ENCODE measurements around the gene DRP2. TPM values are rescaled to one million over a fixed set of nuclear protein-coding genes. Genes with fewer than 3 reads are reported as not detected.

The DRP2 gene
- total and polyA plus RNA-seq, 4 donors, result under 0.01 to 0.23 TPM; not detected in 2

GRCh38 chrX:101258259-101258581 is 38.6 kb downstream of the DRP2 start:
- H3K4me1 ChIP-seq (ENCODE audit: control insufficient read depth in 4 of 4, insufficient read depth in 4 of 4, low read length in 3 of 4), result no peaks in the 10 kb centered on the region
- H3K27me3 ChIP-seq (ENCODE audit: control insufficient read depth in 4 of 4, insufficient read depth in 4 of 4, low read length in 3 of 4), result peaks cover 0 to 4% (median 0%) of the 10 kb centered on the region in 4 donors
- no peak overlapping the region for H3K9ac ChIP-seq (ENCODE audit: low read depth in 1 of 2, low read length in 2 of 2)
- WGBS, result 95% methylated on average over 11 of the region's 11 CpGs
- TF ChIP-seq SP1 (IDR thresholded peaks at IDR 0.05) (no peak), JUND (IDR thresholded peaks at IDR 0.05) (no peak), TAF1 (conservative IDR thresholded peaks at IDR 0.05) (no peak)
- no peak overlapping the region for H3K4me3 ChIP-seq (ENCODE audit: low read depth in 1 of 3, low read length in 3 of 3)
- no peak for DNase-seq (ENCODE audit: low spot score)
- no peaks in the 10 kb centered on the region for H3K9me3 ChIP-seq (ENCODE audit: control insufficient read depth in 4 of 4, low read length in 3 of 4)
- no peaks in the 10 kb centered on the region for H3K36me3 ChIP-seq (ENCODE audit: control insufficient read depth in 4 of 4, insufficient read depth in 3 of 4, low read depth in 1 of 4, low read length in 3 of 4)
- no peak overlapping the region for H3K27ac ChIP-seq (ENCODE audit: low read depth in 1 of 2, low read length in 2 of 2)

GRCh38 chrX:101260435-101260834 is 40.8 kb downstream of the DRP2 start:
- Histone ChIP-seq H3K4me1 (ENCODE audit: control insufficient read depth in 4 of 4, insufficient read depth in 4 of 4, low read length in 3 of 4) (no peaks in the 10 kb centered on the region), H3K36me3 (ENCODE audit: control insufficient read depth in 4 of 4, insufficient read depth in 3 of 4, low read depth in 1 of 4, low read length in 3 of 4) (no peaks in the 10 kb centered on the region), H3K27me3 (ENCODE audit: control insufficient read depth in 4 of 4, insufficient read depth in 4 of 4, low read length in 3 of 4) (peaks cover 0 to 4% (median 0%) of the 10 kb centered on the region in 4 donors), H3K4me3 (ENCODE audit: low read depth in 1 of 3, low read length in 3 of 3) (no peak overlapping the region), H3K9ac (ENCODE audit: low read depth in 1 of 2, low read length in 2 of 2) (no peak overlapping the region), H3K9me3 (ENCODE audit: control insufficient read depth in 4 of 4, low read length in 3 of 4) (no peaks in the 10 kb centered on the region), H3K27ac (ENCODE audit: low read depth in 1 of 2, low read length in 2 of 2) (no peak overlapping the region)
- DNase-seq (ENCODE audit: low spot score), result no peak
- peak; percentile 33 to 40 for TF ChIP-seq RAD21 (IDR thresholded peaks at IDR 0.05)
- TF ChIP-seq NR2F2 (IDR thresholded peaks at IDR 0.05), result no peak
- WGBS, result 48% methylated on average over 4 of the region's 4 CpGs

DNA sequence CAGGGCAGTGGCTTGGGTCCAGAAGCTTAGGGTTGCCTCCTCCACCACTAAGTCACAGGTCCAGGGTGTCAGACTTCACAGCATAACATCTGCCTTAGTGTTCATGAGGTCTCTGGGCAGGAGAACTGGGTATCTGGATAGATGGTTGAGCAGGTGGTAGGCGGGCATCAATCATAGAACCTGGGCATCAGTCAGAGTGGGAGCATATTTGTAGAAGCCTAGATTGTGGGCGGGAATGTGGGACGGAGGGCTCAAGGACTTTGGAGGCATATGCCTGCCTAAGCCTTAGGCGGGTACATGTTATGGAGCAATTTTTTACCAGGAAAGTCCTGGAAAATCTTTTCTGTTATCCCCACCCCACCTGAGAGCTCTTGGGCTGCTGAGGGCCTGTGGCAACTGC is 43.0 kb downstream of the DRP2 start:
- no peak for DNase-seq (ENCODE audit: low spot score)
- Histone ChIP-seq H3K4me1 (ENCODE audit: control insufficient read depth in 4 of 4, insufficient read depth in 4 of 4, low read length in 3 of 4) (no peaks in the 10 kb centered on the region), H3K9ac (ENCODE audit: low read depth in 1 of 2, low read length in 2 of 2) (no peak overlapping the region), H3K27ac (ENCODE audit: low read depth in 1 of 2, low read length in 2 of 2) (no peak overlapping the region), H3K27me3 (ENCODE audit: control insufficient read depth in 4 of 4, insufficient read depth in 4 of 4, low read length in 3 of 4) (peaks cover 0 to 4% (median 0%) of the 10 kb centered on the region in 4 donors), H3K4me3 (ENCODE audit: low read depth in 1 of 3, low read length in 3 of 3) (no peak overlapping the region), H3K36me3 (ENCODE audit: control insufficient read depth in 4 of 4, insufficient read depth in 3 of 4, low read depth in 1 of 4, low read length in 3 of 4) (no peaks in the 10 kb centered on the region), H3K9me3 (ENCODE audit: control insufficient read depth in 4 of 4, low read length in 3 of 4) (no peaks in the 10 kb centered on the region)
- TF ChIP-seq, protein P1, sequence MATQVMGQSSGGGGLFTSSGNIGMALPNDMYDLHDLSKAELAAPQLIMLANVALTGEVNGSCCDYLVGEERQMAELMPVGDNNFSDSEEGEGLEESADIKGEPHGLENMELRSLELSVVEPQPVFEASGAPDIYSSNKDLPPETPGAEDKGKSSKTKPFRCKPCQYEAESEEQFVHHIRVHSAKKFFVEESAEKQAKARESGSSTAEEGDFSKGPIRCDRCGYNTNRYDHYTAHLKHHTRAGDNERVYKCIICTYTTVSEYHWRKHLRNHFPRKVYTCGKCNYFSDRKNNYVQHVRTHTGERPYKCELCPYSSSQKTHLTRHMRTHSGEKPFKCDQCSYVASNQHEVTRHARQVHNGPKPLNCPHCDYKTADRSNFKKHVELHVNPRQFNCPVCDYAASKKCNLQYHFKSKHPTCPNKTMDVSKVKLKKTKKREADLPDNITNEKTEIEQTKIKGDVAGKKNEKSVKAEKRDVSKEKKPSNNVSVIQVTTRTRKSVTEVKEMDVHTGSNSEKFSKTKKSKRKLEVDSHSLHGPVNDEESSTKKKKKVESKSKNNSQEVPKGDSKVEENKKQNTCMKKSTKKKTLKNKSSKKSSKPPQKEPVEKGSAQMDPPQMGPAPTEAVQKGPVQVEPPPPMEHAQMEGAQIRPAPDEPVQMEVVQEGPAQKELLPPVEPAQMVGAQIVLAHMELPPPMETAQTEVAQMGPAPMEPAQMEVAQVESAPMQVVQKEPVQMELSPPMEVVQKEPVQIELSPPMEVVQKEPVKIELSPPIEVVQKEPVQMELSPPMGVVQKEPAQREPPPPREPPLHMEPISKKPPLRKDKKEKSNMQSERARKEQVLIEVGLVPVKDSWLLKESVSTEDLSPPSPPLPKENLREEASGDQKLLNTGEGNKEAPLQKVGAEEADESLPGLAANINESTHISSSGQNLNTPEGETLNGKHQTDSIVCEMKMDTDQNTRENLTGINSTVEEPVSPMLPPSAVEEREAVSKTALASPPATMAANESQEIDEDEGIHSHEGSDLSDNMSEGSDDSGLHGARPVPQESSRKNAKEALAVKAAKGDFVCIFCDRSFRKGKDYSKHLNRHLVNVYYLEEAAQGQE (IDR thresholded peaks at IDR 0.05), result no peak
- no peak for TF ChIP-seq FOXA1 (IDR thresholded peaks at IDR 0.05)
- TF ChIP-seq JUND (IDR thresholded peaks at IDR 0.05), result no peak
- no peak for TF ChIP-seq SP1 (IDR thresholded peaks at IDR 0.05)
- TF ChIP-seq RAD21 (IDR thresholded peaks at IDR 0.05), result no peak
- no peak for TF ChIP-seq MAX (IDR thresholded peaks at IDR 0.05)
- no peak for TF ChIP-seq ZBTB33 (IDR thresholded peaks at IDR 0.05)
- no peak for TF ChIP-seq HNF4A (conservative IDR thresholded peaks at IDR 0.05)
- no peak for TF ChIP-seq EGR1 (IDR thresholded peaks at IDR 0.05; ENCODE audit: low read depth in 2 of 2)
- WGBS, result 96% methylated on average over 4 of the region's 4 CpGs
